Adrenal gland (tissue), 5 donors: Measurements from ENCODE around the gene NRP1.

ENCODE experiments used
- CTCF ChIP-seq, 6 experiments: fragments of 450-650 bp in 4 of 6; fragments of 200-600 bp in 2 of 6; sonication (generic) in 1 of 6; IDR thresholded peaks; 1 replicate in 5 of 6; 2 replicates in 1 of 6; pipeline versions ENCODE4 v1.5.1 to v1.8.0; 2016 to 2021; ENCODE audit warnings: antibody characterized with exemption in 6 of 6, mild to moderate bottlenecking in 2 of 6, moderate library complexity in 1 of 6
- POLR2A ChIP-seq, 2 donors: fragments of 450-650 bp; IDR thresholded peaks; one replicate each; pipeline ENCODE4 v1.6.1; 2017; ENCODE audit warnings: antibody characterized with exemption in 2 of 2, mild to moderate bottlenecking in 2 of 2, moderate library complexity in 1 of 2
- donor health status: DM: no; HTN: no; CAD: no.

DNA sequence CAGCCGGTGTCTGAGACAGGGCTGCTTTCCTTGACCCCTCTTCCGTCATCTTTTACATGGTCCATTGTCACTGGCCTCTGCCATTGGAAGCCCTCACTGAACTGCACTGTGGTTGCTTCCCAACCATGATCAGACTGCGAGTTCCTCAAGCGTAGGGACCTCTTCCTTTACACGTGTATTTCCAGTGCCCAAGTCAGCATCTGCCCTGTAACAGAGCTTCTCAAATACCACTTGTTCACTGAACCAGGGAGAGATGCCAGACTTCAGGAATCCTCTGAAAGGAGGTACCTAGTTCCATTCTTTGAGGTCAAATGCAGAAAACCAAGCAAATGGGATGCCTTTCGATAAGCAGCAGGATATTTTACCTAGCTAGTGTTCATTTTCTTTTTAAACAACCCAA is 145.1 kb downstream of the NRP1 start:
- no peak for TF ChIP-seq CTCF (IDR thresholded peaks at IDR 0.05)
- TF ChIP-seq POLR2A (IDR thresholded peaks at IDR 0.05) = no peak
